COLO668 (cell line): ENCODE results near the gene TEDC1.

Source experiments
- DNase-seq: peaks from one replicate; lab custom pipeline; 2025; ENCODE audit not compliant: unreplicated experiment; lab: John Stamatoyannopoulos, UW

The TEDC1 gene, protein sequence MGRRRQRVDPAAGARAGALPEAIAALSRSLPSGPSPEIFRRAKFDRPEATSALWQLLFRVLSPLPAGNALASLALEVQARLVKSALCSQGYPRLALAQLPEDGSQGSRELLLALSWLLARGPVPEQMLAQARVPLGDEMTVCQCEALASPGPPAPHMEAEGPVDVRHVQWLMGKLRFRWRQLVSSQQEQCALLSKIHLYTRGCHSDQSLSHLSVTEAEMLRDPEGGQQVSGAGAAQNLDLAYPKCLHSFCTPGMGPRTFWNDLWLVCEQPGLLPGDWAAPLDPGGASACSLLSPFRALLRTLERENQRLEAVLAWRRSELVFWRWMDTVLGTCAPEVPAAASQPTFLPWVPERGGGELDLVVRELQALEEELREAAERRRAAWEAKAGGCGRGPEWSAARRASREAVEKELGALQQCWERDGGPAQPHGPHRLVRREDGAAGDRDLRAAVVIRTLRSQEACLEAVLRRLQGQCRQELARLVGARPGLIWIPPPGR

DNA sequence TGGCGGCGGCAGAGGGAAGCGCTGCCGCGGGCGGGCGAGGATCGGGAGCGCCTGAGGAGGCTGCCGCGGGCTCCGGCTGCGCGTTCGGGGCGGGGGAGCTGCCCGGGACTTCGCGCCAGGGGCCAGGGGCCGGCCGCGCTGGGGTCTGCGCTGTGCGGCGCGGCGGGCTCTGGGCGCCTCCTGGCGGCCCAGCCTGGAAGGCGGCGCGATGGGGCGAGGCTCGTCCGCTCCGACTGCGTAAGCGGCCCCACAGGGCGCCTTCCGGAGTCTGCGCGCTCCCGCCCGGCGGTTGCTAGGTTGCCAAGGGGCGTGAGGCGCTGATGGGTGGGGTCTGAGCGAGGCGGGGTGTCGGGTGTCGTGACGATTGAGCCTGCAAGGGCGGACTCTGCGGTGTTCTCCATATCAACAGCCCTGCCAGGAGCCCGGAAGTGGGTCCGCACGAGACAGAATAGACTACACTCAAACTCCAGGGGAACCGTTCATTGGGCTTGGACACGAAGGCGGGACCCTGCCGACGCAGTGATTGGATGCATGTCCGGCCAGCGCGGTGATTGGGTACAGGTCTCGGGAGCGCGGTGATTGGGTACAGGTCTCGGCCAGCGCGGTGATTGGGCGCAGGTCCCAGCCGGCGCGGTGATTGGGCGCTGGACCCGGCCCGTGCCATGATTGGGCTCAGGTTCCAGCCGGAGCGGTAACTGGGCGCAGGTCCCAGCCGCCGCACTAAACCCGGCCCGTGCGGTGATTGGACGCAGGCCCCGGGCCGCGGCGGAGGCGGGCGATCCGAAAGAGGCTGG is at the start of gene TEDC1:
TEDC1 (plus strand) TSS at position 675 of the 794 bp plus-strand sequence. CDS start 130 bp downstream, outside the sequence.
- DNase-seq, result peak; percentile 100

DNA sequence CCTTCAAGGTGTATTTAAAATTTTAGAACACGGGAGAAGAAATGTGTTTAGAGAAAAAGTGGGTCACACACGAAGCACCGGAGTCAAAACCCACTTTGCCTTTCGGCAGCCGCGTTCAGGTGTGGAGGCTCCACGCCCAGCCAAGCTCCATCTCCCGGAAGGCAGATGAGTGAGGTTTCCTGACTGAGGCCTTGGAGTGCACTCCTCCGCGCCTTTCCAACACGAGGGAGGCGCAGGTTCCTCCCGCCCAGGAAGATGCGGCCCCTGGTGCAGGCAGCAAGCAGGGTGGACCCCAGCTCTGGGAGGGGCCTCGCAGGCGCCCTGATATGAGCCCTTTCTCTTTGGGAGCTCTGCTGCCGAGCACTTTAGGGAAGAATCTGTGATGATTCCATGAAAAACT is 48.9 kb upstream of the TEDC1 start:
- DNase-seq, result no peak

DNA sequence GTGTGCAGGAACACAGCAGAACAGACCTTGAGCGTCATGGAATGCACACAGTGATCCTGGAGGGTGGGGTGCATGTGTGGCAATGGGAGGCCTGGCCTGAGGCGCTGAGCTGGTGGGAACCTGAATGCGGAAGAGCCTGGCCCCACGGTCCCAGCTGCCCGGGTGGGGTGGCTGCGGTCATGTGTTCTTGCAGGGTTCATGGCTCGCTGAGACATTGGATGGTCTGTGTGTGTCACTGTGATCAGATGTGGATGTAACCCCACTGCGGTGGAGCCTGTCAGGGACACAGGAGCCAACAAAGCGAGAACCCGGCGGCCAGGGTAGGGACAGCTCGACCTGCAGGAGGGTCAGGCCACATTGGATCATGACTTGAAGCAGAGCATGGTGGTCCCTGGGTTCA is 48.2 kb upstream of the TEDC1 start:
- DNase-seq, result no peak

DNA sequence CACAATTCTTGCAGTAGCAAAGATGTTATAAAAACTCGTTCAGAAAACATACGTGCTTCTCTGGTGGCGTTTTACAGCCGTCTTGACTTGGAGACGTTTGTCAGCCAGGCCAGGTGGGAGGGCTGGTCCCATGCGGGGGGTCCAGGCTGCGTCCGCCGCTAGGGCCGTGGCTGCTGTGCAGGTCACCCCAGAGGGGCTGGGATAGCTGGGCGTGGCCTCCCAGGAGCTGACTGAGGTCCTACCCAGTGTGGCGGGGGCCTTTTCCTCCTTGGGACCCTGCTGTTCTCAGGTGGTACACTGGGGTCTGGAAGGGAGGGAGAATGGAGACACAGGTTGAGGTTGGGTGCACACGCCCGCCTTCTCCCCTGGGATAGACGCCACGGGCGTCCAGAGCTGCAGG is 46.2 kb upstream of the TEDC1 start:
- no peak for DNase-seq

DNA sequence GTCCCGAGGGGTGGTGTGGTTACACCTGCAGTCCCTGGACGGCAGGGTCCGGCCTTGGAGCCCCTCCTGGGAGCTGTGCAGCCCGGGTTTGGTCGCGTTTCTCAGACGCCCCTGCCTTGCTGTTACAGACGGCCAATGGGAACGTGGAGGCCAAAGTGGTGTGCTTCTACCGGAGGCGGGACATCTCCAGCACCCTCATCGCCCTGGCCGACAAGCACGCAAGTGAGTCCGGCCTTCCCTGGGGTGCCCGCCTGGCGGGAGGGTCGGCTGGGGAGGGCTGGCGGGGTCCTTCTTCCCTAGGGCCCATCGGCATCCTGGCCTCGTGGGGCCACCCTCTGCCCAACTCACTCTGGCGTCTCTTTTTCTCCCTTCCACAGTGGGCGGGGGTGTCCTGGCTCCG is 45.8 kb upstream of the TEDC1 start:
- DNase-seq, result no peak

DNA sequence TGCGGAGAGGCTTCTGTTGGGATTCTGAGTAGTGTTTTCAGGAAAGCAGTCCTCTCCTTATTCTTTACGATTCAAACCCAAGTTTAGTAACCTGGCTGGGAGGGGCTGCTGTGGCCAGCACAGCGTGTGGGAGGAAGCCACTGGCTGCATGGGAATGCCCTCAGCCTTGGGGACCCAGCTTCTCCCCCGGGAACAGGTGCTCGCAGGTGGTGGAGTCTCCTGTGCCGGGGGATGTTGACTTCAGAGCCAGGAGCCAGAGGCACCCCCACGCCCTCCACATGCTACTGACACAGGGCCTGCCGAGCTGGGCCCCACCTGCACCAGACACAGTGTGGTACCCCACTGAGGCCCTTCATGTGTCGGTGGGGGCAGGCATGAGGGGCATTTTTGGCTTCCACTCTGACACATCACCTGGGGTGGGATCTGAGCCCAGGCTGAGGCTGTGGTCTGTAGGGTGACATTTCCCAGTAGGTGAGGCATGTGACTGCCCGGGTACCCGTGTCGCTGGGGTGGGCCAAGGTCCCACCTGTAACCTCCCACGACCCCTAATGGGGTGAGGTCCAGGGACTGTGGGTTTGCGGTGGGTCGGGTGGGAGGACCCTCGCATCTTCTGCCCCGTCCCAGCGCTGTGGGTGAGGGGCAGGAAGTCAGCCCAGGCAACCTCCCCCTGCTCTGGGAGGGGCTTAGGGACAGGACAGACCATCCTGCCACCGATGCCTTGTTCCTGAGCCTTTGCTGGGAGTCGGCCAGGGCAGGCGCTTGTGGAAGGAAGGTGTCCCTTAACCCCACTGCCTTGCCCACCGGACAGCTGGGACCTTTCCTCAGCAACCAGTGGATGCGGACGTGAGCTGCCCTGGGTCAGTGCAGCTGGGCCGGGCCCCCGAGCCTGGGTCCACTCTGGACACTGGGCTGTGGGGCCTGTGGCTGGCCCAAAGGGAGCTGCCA is 44.9 kb upstream of the TEDC1 start:
- DNase-seq, result no peak

DNA sequence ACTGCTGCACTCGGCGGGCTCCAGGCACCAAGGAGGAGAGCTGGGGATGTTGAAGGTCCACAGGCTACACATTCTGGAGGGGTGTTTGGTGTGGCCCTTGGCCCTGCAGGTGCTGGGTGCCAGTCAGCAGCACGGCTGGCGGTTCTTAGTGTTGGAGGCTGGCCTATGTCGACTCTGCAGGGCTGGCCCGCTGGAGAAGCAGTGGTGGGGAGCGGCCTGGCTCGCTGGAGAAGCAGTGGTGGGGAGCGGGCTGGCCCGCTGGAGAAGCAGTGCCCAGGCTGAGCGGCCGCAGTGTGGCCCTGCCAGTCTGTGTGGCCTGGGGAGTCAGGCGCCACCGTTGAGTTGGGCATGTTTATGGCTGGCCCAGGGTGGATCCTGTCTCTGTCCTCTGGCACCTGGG is 44.1 kb upstream of the TEDC1 start:
- DNase-seq, result no peak

DNA sequence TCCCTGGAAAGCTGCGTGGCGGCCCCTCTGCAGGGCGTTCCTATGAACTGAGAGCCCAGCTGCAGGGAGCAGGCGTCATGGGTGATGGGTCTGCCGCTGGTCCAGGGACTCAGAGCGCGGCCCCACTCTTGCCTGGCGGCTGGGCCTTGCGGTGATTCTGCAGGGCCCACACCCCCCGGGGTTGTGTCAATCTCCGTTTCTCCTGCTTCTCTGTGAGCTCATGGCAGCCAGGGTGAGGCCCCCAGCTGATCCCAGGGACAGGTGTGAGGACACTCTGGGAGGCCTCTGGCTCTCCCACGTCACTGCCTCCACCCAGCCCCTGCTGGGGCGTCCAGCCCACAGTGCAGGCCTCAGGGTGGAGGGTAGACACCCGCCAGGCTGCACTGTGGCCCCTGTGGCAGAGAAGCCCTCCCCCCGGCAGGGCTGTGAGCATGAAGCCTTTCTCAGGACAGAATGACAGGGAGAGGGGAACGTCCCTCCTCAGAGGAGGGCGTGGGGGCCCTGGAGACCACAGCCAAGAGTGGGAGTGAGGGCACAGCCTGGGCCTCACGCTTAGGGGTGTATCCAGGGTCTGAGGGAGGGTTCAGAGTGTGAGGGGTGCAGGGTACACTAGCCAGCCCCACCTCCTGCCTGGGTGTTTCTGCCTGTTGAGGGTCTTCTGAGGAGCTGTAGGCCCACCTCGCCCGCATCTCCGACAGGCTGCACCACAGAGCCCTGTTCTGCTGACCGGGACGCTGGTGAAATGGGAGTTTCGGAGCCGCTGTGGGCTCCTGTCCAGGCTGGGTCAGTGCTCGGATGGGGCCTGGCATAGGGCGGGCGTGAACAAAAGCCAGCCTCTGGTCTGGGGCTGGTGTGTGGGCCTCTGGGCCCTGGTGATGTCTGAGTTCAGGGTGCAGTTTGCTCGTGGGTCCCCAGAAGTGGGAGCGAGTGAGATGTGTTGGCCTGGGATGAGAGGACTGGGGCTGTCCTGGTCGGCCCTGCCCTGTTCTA is 43.1 kb upstream of the TEDC1 start:
- DNase-seq, result no peak

DNA sequence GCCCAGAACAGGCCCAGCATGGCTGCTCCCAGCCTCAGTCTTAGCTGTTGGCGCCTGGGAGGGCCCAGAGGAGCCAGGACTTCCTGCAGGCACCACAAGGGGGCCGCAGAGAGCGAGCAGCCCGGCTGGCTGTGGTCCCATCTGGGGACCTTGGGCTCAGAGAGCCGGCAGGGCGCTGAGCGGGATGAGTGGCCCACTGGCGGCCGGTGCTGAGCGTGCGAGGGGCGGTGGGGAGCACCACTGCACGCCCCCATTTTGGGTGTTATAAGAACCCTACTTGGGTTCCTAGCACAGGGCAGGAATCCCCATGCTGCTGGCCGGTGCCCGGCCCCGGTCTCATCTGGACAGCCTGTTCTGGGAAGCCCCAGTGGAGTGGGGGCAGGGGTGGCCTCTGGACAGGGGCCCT is 42.3 kb upstream of the TEDC1 start:
- DNase-seq, result peak; percentile 60

DNA sequence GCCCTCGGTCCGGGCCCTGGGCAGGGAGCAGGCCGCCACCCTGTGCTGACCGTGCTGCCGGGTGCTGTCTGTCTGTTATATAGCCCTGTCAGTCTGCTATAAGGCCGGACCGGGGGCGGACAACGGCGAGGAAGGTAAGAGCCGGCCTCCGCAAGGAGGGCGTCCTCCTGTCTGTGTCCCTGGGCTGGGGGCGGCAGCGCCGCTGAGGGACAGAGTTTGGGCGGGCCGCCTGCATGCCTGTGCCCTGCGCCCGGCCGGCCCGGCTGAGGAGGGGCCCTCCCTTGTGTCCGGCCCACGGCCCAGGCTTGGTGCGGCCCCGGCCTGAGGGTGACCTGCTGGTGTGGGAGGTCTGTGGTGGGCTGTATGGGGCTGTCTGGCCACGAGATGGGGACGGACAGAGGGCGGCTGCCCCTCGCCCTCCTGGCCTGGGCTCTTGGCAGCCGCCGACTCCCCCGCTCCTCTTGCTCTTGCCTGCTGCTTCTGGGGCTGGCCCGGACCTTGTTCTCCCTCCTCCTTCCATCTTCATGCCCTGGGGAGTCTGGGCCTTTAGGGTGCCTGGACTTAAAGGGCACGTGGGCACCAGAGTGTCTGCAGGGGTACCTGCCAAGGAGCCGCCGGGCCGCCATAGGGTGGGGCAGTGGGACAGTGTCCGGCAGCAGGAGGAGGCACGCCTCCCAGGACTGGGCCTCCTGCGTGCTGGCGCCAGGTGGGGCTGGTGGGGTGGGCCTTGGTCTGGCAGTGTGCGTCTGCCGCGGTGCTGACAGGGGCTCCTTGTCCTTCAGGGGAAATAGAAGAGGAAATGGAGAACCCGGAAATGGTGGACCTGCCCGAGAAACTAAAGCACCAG is 41.5 kb upstream of the TEDC1 start:
- no peak for DNase-seq

DNA sequence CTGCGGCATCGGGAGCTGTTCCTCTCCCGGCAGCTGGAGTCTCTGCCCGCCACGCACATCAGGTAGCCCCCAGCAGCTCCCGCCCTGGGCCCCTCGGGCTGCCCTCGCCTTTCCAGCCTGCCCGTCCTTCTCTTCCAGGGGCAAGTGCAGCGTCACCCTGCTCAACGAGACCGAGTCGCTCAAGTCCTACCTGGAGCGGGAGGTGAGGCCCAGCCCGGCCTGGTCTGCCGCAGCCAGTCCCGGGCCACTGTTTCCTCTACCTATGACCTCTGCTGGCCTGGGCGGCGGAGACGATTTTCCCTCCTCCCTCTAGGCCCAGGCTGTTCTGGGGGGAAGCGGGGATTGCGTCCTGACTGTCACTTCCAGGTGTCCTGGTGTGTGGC is 40.9 kb upstream of the TEDC1 start:
- DNase-seq, result no peak

DNA sequence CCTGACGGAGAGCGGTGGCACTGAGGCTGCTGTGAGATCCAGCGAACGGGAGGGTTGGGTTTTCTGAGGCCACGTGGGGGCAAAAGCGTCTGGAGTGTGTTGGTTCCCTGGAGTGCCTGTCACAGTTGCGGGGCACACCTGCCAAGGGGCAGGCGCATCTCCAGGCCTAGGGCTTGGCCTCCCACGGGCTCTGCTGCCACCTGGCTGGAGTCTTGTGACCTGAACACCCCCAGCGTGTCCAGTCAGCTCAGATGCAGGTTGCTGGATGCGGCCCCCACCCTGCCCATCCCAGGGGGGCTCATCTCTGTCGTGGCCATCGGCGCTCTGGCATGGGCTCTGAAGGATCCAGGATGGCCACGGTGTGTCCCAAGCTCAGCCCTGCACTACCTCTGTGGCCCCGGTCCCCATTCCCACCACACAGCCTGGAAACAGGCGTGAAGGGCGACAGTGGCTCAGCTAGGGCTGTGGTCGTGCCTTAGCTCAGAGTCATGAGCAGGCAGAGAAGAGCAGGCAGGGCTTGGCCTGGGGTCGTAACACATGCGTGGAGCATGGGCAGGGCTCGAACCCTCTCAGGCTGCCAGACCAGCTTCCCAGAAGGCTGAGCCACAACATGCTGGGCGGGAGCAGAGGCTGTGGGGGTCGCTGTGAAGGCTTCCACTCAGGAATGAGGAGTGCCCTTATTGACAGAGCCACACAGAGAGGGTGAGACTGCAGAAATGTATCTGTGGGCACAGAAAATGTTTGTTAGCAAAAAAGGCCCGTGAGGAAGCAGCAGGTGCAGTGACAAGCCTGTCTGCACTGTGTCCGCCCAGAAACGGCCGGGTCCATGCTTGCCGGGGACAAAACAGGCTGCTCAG is 40.0 kb upstream of the TEDC1 start:
- no peak for DNase-seq

DNA sequence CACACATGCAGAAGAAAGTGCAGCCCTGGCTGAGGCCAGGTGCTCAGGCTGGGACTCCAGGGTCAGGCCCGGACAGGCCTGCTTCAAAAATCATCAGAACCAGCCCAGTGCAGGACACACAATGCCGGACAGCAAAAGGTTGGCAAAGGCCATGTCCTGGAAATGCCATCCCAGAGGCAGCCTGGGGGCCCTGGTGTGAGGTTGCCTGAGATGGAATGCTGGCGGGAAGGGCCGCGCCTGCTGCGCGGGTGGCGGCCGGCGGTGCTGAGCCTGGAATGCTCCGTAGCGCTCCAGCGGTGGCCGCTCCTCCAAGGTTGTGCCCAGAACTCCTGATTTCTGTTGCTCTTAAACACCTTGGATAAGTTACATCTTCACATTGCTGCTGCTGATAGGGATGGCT is 38.1 kb upstream of the TEDC1 start:
- no peak for DNase-seq

DNA sequence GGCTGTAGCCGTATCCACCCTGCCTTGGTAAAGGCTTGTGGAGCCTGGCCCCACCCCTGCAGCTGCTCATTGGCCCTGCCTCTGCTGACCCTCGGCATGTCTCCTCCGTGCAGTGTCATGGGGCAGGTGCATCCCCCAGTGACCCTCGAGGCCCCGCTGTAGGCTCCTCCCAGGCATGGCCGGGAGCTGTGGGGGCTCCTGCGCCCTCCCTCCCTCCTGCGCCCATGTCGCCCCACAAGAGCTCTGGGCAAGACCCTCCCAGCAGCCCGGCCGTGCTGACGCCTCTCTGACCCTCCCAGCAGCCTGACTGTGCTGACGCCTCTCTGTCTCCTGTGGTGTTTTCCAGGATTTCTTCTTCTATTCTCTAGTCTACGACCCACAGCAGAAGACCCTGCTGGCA is 37.2 kb upstream of the TEDC1 start:
- DNase-seq, result no peak

DNA sequence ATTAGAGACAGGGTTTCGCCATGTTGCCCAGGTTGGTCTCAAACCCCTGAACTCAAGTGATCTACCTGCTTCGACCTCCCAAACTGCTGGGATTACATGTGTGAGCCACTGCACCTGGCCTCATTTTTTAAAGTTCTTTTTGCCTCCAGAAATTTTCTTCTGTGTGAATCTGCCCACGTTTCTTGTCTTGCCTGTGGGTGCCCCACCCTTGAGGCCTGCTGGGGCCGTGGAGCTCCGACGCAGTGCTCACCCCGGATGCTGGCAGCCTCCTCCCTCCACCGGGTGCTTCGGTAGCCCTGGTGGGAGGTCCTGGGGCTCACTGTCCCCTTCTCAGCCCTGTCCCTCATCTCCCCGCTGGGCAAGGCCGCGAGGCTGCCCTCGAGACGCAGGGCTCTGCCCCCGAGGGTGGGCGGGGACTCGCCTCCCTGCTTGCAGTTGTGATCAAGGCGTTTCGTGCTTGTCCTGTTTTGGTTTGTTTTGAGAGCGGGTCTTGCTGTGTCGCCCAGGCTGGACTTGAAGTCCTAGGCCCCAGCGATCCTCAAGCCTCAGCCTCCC is 35.9 kb upstream of the TEDC1 start:
- no peak for DNase-seq

DNA sequence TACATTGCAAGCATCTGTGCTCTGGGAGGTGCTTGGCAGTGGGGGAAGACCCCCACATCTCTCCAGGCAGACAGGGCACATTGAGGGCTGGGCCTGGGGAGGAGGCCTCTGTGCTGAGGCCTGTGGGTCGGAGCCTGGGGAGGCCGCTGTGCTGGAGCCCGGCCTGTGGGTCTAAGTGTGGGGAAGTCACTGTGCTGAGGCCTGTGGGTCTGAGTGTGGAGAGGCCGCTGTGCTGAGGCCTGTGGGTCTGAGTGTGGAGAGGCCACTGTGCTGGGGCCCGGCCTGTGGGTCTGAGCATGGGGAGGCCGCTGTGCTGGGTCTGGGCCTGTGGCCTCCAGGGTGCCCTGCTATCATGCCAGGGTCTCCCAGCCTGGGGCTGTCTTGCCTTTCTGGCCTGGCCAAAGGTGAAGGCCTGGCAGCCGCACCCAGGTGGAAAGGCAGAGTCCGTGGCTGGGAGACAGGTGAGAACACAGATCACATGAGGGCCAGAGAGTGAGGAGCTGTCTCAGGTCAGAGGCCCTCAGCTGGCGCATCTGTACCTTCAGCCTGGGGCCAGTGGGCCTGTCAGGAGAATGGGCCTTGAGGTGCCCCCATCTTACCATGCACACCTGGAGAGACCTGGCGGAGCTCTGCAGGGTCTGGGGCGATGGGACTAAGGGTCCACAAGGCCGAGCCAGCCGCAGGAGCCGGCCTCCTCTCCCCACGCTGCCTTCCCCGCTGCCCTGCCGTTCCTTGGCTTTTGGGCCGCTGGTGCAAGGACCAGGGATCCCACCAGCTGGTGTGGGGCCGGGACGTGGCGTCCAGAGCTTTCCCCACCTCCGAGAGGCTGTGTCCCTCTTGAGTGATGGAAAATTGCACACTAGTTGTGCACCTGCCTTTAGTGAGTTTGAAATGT is 35.0 kb upstream of the TEDC1 start:
- no peak for DNase-seq
